ENCODE data around the gene TTLL11. TPM values are rescaled to one million over a fixed set of nuclear protein-coding genes. Genes with fewer than 3 reads are reported as not detected.
"Not testable (repeated sequence)": the region's sequence is repeated elsewhere in the genome, so short reads cannot be mapped to it uniquely, and the experiment has no call there.

TTLL11 gene
- polyA plus RNA-seq, 1 of the 3 experiments (the other 2 are of a cell fraction), result 6.8 TPM

- DNase-seq, result no peak
- ChIA-PET CTCF (no interaction called here), POLR2A (no interaction called here)
Measured at GRCh38 chr9:121797081-121797480, 296.0 kb downstream of the TTLL11 start.

GRCh38 chr9:121794334-121794733, 298.8 kb downstream of the TTLL11 start:
- H3K27ac ChIP-seq (ENCODE audit: low read depth in 2 of 2, low read length in 1 of 2); H4K20me1 ChIP-seq (ENCODE audit: insufficient read depth); H3K9me3 ChIP-seq; H3K27me3 ChIP-seq (ENCODE audit: insufficient read depth); H3K4me3 ChIP-seq (ENCODE audit: low read depth in 2 of 2, low read length in 1 of 2); H3K9ac ChIP-seq; H3K79me2 ChIP-seq (ENCODE audit: insufficient read depth); H3K36me3 ChIP-seq (replicated peaks in 1 of 2; ENCODE audit: control insufficient read depth in 1 of 2, insufficient read depth in 2 of 2, low read length in 1 of 2); CTCF ChIA-PET; H3K4me2 ChIP-seq; H2AFZ ChIP-seq (ENCODE audit: low read depth); H3K4me1 ChIP-seq (ENCODE audit: control insufficient read depth in 1 of 2, insufficient read depth in 2 of 2, low read depth in 1 of 2, low read length in 1 of 2); DNase-seq; H3F3A ChIP-seq (replicated peaks; ENCODE audit: insufficient read depth); H3K9me2 ChIP-seq; POLR2A ChIA-PET: not testable (repeated sequence)
- WGBS (ENCODE audit: low lambda C conversion rate), result 88% methylated on average over 6 of the region's 6 CpGs

More at GRCh38 chr9:121797081-121797480, 296.0 kb downstream of the TTLL11 start:
- Histone ChIP-seq H3K9me3 (no peaks in the 10 kb centered on the region), H3K4me1 (ENCODE audit: control insufficient read depth in 1 of 2, insufficient read depth in 2 of 2, low read depth in 1 of 2, low read length in 1 of 2) (no peaks in the 10 kb centered on the region), H3K9me2 (no peaks in the 10 kb centered on the region), H4K20me1 (ENCODE audit: insufficient read depth) (no peaks in the 10 kb centered on the region), H2AFZ (ENCODE audit: low read depth) (no peak overlapping the region), H3K4me2 (no peak overlapping the region), H3K79me2 (ENCODE audit: insufficient read depth) (no peaks in the 10 kb centered on the region), H3F3A (replicated peaks; ENCODE audit: insufficient read depth) (no peaks in the 10 kb centered on the region), H3K36me3 (replicated peaks in 1 of 2; ENCODE audit: control insufficient read depth in 1 of 2, insufficient read depth in 2 of 2, low read length in 1 of 2) (no peaks in the 10 kb centered on the region), H3K4me3 (ENCODE audit: low read depth in 2 of 2, low read length in 1 of 2) (no peak overlapping the region), H3K27me3 (ENCODE audit: insufficient read depth) (no peaks in the 10 kb centered on the region), H3K9ac (no peak overlapping the region), H3K27ac (ENCODE audit: low read depth in 2 of 2, low read length in 1 of 2) (no peak overlapping the region)
- TF ChIP-seq USF2 (IDR thresholded peaks at IDR 0.05; ENCODE audit: borderline replicate concordance, low read depth, low read length) (no peak), NRF1 (IDR thresholded peaks at IDR 0.05; ENCODE audit: low read depth, low read length) (no peak), CHD2 (IDR thresholded peaks at IDR 0.05; ENCODE audit: low read length, partially characterized antibody) (no peak), EP300 (IDR thresholded peaks at IDR 0.05; ENCODE audit: borderline replicate concordance in 1 of 2, low read depth in 1 of 2, low read length in 1 of 2) (no peak), MXI1 (IDR thresholded peaks at IDR 0.05; ENCODE audit: low read depth, low read length) (no peak), RCOR1 (IDR thresholded peaks at IDR 0.05; ENCODE audit: low read length) (no peak), TEAD4 (IDR thresholded peaks at IDR 0.05; ENCODE audit: borderline replicate concordance, insufficient read depth) (no peak), TAF1 (IDR thresholded peaks at IDR 0.05; ENCODE audit: borderline replicate concordance, low read depth, low read length) (no peak), RAD21 (IDR thresholded peaks at IDR 0.05; ENCODE audit: low read length) (no peak), POLR2AphosphoS5 (IDR thresholded peaks at IDR 0.05; ENCODE audit: low read depth, low read length) (no peak), YY1 (IDR thresholded peaks at IDR 0.05; ENCODE audit: low read depth) (no peak)
- WGBS (ENCODE audit: low lambda C conversion rate), result 85% methylated on average over 2 of the region's 2 CpGs

- H4K20me1 ChIP-seq (ENCODE audit: insufficient read depth); H3K9ac ChIP-seq; H3K9me2 ChIP-seq; H3K4me1 ChIP-seq (ENCODE audit: control insufficient read depth in 1 of 2, insufficient read depth in 2 of 2, low read depth in 1 of 2, low read length in 1 of 2); H3K79me2 ChIP-seq (ENCODE audit: insufficient read depth); H3K36me3 ChIP-seq (replicated peaks in 1 of 2; ENCODE audit: control insufficient read depth in 1 of 2, insufficient read depth in 2 of 2, low read length in 1 of 2); POLR2A ChIA-PET; H3K9me3 ChIP-seq; DNase-seq; H3K27ac ChIP-seq (ENCODE audit: low read depth in 2 of 2, low read length in 1 of 2); H3F3A ChIP-seq (replicated peaks; ENCODE audit: insufficient read depth); H3K4me2 ChIP-seq; H3K4me3 ChIP-seq (ENCODE audit: low read depth in 2 of 2, low read length in 1 of 2); H3K27me3 ChIP-seq (ENCODE audit: insufficient read depth); H2AFZ ChIP-seq (ENCODE audit: low read depth); CTCF ChIA-PET: not testable (repeated sequence)
- WGBS (ENCODE audit: low lambda C conversion rate), result 91% methylated on average over 8 of the region's 10 CpGs
Measured at GRCh38 chr9:121792476-121792875, 300.6 kb downstream of the TTLL11 start.

Data from SK-N-SH (cell line).